GM12892 (cell line): Measurements from ENCODE around the gene COL5A1.

Experiments used
- POLR2A ChIP-seq: IDR thresholded peaks from 2 replicates; pipeline ENCODE4 v1.6.1; 2011; ENCODE audit warnings: low read depth, low read length, control low read depth
- POLR2AphosphoS5 ChIP-seq: IDR thresholded peaks from 2 replicates; pipeline ENCODE4 v1.6.1; 2011; ENCODE audit warnings: low read depth, low read length, control low read depth
- TAF1 ChIP-seq: IDR thresholded peaks from 2 replicates; pipeline ENCODE4 v1.6.1; 2011; ENCODE audit warnings: low read depth, mild to moderate bottlenecking, control low read depth, low read length, borderline replicate concordance

DNA sequence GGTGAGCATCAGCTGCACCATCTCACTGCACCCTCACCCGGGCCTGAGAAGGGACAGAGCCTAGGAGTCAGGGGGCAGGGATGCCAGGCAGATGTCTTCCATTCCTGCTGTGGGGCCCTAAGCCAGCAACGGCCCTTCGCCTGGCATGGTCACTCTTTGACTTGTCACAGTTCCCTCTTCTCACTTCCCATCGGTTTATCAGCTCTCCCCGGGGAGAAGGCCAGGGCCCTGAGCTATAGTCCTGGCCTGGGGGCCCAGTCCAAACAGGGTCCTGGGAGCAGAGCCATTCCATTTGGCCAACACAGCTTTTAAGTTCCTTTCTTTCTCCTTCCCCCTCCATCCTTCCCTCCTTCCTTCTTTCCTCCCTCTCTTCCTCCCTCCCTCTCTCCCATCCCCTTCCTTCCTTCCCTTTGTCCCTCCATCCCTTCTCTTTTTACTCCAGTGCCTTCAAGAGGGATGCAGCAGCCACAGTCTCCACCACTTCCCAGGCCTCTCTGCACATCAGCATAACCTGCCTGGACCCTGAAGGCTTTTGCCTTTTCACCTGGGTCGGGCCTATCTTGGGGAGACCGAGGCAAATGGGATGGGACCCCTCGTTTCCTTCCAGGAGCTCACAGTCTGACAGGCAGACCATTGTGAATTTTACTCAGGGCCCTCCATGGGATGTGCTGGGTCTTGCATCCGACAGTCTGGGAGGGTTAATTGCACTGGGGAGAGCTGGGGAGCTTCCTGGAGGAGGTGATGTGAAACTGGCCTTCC lies 4.2 kb downstream of the COL5A1 start:
- TF ChIP-seq TAF1, result no peak
- TF ChIP-seq POLR2A, result no peak
- TF ChIP-seq POLR2AphosphoS5, result no peak
